Activated CD4-positive, alpha-beta T cell treated with anti-CD3 and anti-CD28 coated beads for 24 hours (primary cell): Measurements from ENCODE around the gene ABCG2.
"Not testable (repeated sequence)": the region's sequence is repeated elsewhere in the genome, so short reads cannot be mapped to it uniquely, and the experiment has no call there.

Experiments used
- DNase-seq, 2 donors: peaks; one replicate each; pipeline ENCODE4 v3.0.0-alpha.2; 2020; ENCODE audit warnings: low read depth in 2 of 2

ABCG2 gene

GRCh38 chr4:88166608-88167007, 8.2 kb upstream of the ABCG2 start:
- no peak for DNase-seq

DNA sequence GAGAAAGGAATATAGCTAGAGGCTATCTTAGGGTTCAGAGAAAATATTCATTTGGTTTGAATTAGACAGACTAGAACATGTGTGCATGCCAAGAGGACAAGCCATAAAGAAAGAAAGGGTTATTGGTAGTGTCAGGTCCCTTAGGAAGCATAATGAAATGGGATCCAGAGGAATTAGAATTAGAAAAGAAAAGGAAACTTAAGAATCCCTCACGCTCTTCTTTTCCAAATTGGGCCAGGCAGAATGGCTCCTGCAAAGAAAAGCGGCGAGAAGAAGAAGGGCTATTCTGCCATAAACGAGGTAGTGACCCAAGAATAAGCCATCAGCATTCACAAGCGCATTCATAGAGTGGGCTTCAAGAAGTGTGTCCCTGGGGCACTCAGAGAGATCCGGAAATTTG, 4.9 kb upstream of the ABCG2 start:
- no peak for DNase-seq

GRCh38 chr4:88162626-88163025, 4.2 kb upstream of the ABCG2 start:
- no peak for DNase-seq

GRCh38 chr4:88159229-88159725, 838 bp upstream of the ABCG2 start:
- peak in 1 of 2 donors; percentile 0 for DNase-seq

GRCh38 chr4:88158038-88158488, 376 bp downstream of the ABCG2 start:
- DNase-seq, result peak in 1 of 2 donors; percentile 7

DNA sequence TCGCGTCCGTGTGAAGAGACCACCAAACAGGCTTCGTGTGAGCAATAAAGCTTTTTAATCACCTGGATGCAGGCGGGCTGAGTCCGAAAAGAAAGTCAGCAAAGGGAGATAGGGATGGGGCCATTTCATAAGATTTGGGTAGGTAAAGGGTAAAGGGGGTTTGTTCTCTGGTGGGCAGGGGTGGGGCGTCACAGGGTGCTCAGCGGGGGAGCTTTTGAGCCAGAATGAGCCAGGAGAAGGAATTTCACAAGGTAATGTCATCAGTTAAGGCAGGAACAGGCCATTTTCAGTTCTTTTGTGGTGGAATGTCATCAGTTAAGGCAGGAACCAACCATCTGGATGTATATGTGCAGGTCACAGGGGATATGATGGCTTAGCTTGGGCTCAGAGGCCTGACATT, 6.1 kb downstream of the ABCG2 start:
- not testable (repeated sequence) for DNase-seq

GRCh38 chr4:88148560-88148959, 9.9 kb downstream of the ABCG2 start:
- no peak for DNase-seq

DNA sequence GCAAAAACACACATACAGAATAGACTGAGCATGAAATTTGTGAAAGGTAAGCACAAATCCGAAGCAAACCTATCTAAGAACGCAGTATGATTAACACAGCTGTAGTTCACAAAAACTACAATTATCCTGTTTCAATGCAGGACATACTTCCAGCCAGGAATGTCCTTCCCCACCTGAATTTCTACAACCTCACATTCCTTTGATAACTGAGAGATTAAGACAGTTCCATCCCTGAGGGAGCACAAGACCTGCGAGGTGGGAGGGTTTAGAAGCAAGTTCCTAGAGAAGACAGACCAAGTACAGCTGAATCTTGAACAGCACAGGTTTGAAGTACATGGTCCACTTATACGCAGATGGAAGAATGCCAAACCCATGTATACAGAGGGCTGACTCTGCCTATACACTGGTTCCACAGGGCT, 10.6 kb downstream of the ABCG2 start:
- DNase-seq, result no peak

DNA sequence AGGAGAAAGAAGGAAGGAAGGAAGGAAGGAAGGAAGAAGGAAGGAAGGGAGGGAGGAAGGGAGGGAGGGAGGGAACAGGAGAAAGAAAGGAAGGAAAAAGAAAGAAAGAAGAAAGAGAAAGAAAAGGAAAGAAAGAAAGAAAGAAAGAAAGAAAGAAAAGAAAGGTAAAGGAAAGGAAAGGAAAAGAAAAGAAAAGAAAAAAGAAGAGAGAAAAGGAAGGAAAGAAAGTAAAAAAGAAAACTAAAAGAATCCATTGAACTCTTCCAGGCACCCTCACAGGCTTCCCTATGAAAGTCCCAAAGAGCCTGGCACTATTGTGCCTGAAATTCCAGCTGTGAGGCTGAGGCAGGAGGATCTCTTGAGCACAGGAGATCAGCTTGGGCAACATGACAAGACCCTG, 11.5 kb downstream of the ABCG2 start:
- no peak for DNase-seq

DNA sequence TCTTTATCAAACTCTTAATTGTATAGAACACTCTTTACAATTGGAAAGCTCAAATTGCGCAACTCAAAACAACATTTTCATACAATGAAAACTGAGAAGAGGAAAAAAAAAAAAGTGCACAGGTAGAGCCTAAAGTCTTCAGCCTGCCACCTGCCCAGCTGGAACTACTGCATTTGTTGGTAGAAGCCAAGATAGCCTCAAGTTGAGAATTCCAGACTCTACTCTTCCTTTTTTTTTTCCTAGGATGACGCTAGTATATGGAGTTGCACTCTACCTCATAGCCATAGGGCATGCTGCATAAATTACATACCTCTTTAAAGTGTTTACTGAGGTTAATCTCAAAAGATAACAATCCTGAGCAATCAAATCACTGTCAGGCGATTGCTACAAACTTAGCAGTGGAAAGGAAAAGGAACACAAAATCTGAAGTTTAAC, 13.6 kb downstream of the ABCG2 start:
- no peak for DNase-seq

DNA sequence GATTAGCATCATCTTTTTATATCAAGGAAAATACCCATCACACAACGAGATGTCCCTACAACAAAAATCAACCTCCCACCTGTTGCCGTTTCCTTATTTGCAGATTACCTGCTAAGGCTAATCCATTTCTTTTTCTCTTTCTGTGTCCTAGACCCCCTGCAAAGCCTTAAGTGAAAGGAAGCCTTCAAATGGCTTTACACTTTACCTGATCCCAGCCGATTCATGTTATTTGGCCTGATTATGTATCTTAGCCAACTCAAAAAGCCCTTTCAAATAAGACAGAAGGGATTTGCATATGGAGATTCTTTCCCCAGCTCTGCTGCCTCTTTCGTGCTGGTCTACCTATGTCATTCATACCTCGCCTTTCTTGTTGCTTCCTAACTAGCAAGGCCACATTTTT, 14.4 kb downstream of the ABCG2 start:
- no peak for DNase-seq

DNA sequence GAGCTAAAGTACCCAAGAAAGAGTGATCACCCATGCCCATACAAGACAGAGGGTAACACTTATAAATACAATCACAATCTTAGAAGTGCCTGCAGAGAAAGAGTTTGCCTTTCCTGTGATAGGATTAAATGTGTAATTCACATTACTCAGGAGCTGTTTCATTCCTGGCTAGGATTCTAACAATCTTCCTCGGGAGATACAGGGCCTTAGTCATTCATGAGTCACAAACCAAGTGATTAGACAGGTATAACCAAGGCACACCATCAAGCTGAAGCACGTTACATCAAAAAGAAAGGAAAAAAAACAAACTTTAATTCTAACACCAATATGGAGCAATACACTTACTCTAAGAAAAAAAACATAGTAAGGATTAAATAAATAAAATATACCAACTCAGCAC, 14.9 kb downstream of the ABCG2 start:
- no peak for DNase-seq

DNA sequence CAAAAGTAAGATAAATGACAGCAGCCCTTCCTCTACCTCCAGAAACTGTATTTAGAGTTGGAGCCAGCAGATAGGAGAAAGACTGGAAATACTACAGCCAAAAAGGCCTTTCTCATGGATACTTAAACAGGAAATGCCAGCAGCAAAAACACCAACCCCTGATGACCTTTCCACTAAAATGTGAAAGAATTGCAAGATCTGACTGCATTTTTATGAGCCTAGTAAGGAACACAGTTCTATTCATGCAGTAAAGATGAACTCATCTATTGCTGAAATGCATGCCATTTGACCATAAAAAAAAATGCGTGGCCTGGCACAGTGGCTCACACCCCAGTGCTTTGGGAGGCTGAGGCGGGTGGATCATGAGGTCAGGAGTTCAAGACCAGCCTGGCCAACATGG, 19.9 kb downstream of the ABCG2 start:
- no peak for DNase-seq

DNA sequence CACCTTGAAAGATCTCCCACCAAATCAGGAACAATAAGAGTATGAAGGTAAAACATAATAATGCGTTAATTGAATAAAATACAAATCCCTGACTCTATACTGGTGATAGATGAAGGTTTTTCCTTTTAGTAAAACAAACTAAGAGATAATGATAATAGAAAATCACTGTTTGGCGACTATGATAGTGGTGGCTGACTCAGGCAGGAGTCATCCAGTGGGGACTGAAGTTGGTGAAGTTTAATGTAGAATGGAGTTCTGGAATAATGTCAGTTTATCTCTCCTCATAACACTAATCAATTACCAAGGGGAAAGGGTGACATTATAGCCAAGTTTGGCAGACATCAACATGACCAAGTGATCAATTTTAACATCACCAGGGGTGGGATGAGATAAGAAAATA, 21.3 kb downstream of the ABCG2 start:
- DNase-seq, result no peak

DNA sequence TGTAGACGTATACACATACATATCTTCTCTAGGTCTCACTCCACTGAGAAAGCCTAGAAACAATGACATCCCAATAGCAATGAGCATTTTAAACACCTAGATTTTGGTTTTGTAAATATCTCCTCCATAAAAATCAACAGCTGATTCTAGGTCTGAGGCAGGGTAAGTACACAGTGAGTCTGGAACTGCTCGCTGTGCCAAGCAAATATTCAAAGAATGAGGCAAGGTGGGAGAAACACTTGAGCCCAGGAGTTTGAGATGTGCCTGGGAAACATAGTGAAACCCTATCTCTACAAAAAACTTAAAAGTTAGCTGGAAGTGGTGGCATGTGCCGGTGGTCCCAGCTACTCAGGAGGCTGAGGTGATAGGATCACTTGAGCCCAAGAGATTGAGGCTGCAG, 22.2 kb downstream of the ABCG2 start:
- no peak for DNase-seq

- no peak for DNase-seq
Observed at GRCh38 chr4:88135356-88135663, 23.1 kb downstream of the ABCG2 start.

GRCh38 chr4:88134536-88135355, 23.7 kb downstream of the ABCG2 start:
- DNase-seq, result no peak

DNA sequence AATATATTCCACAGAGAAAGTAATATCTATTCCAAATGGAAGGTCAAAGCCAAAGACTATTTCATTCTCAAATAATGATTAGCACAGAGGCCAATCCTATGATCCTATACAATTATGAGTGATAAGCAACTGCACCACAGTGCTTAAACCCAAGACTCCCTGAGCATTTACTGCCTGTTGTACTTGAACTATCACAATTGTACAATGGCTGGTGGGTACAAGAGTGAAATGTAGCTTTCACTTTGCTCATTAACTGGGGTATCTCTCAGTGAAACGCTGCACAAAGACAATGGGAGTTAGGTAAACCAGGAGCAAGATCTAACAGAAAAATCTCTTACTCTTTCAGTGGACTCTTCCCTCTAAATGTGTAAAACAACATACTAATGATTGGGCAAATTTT, 24.3 kb downstream of the ABCG2 start:
- no peak for DNase-seq

DNA sequence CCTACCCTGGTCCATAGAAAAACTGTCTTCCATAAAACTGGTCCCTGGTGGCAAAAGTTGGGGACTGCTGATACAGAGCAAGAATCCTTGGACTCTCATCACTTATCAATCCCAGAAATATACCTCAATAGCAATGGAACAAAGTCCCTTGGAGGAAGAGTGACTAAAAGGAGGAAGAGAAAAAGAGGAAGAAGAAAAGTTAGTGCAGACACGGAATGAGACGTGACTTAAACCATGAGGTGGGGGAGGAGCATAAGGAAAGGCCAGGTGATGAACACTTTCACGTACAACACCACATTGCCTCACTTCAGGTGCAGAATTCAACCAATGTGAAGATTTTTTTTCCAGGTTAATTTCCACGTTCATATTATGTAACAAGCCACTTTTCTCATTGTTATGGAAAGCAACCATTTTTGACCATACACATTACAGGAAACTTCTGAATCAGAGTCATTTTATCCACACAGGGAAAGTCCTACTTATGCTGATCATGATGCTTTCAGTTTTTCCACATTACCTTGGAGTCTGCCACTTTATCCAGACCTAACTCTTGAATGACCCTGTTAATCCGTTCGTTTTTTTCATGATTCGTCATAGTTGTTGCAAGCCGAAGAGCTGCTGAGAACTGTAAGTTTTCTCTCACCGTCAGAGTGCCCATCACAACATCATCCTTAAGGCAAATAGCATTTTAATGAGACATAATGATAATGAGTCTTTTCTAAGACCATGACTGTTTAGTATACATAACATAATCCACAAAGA, 27.7 kb downstream of the ABCG2 start:
- DNase-seq, result no peak

- no peak for DNase-seq
Observed at GRCh38 chr4:88130003-88130402, 28.4 kb downstream of the ABCG2 start.

DNA sequence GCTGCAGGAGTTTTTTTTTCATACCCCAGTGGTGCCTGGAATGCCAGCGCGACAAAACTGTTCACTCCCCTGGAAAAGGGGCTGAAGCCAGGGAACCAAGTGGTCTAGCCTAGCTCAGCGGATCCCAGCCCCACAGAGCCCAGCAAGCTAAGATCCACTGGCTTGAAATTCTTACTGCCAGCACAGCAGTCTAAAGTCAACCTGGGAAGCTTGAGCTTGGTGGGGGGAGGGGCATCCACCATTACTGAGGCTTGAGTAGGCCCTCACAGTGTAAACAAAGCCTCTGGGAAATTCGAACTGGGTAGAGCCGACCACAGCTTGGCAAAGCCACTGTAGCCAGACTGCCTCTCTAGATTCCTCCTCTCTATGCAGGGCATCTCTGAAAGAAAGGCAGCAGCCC, 36.2 kb downstream of the ABCG2 start:
- not testable (repeated sequence) for DNase-seq

DNA sequence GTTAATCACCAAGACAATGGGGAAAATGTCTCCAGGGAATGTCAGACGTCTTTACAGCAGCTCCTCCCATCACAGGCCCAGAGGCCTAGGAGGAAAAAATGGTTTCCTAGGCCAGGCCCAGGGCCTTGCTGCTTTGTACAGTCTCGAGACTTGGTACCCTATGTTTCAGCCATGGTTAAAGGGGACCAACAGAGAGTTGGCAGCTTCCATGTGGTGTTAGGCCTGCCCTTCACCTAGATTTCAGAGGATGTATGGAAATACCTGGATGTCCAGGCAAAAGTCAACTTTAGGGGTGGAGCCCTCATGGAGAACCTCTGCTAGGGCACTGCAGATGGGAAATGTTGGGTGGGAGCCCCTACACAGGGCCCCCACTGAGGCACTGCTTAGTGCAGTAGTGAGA, 38.5 kb downstream of the ABCG2 start:
- no peak for DNase-seq

DNA sequence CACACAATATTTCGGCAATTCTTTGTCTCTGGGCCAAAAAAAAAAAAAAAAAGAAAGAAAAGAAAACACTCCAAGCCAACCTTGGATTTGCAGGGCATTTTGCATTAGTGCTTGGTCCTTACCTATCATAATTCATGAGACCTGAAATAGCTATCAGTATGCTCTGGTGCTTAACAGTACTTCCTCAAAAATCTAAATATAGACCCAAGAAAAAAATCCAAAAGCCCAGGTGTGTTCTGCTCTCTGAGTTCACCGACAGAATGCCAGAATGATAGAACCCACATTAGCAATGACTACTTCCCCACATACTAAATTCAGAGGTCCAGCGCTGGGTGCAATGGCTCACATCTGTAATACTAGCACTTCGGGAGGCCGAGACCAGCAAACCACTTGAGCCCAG, 42.9 kb downstream of the ABCG2 start:
- no peak for DNase-seq
